ENCODE data around the gene BTRC. TPM values are rescaled to one million over a fixed set of nuclear protein-coding genes. Genes with fewer than 3 reads are reported as not detected.

Gene BTRC
- total RNA-seq, 1 donor from 2014 or later = 38.4 TPM

DNA sequence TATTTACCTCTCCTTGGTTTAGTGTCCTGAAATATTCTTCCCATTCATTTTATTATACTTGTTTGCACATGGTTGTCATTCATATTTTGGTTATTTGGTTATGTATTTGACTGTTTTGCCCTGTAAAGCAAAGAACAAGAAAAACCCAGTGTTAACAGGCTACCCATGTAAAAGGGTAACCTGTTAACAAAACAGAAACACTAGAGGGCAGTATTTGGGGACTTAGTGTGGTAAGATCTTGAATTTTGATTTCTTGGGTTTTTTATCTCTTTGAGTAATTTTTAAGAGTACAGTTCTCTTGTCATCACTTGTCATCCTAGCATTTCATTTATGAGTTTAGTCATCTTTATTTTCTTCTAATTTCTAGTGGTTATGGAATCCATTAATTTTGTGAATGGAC lies 182.8 kb downstream of the BTRC start:
- no peak overlapping the region for H3K4me3 Mint-ChIP-seq
- no peak overlapping the region for H3K27ac Mint-ChIP-seq
- H3K4me1 Mint-ChIP-seq = peaks cover 2% of the 10 kb centered on the region
- peaks cover 36% of the 10 kb centered on the region for H3K36me3 Mint-ChIP-seq
- H3K9me3 Mint-ChIP-seq = no peaks in the 10 kb centered on the region
- no peaks in the 10 kb centered on the region for H3K27me3 Mint-ChIP-seq (ENCODE audit: low read depth)
- DNase-seq (ENCODE audit: low spot score in 2 of 2, unreplicated experiment in 2 of 2) = no peak
- no peak for TF ChIP-seq CTCF (IDR thresholded peaks at IDR 0.05; ENCODE audit: unreplicated experiment)

GRCh38 chr10:101538446-101538845 lies 184.5 kb downstream of the BTRC start:
- H3K36me3 Mint-ChIP-seq = peaks cover 32% of the 10 kb centered on the region
- H3K27ac Mint-ChIP-seq = no peak overlapping the region
- H3K9me3 Mint-ChIP-seq = no peaks in the 10 kb centered on the region
- no peak for TF ChIP-seq CTCF (IDR thresholded peaks at IDR 0.05; ENCODE audit: unreplicated experiment)
- H3K27me3 Mint-ChIP-seq (ENCODE audit: low read depth) = no peaks in the 10 kb centered on the region
- no peak overlapping the region for H3K4me3 Mint-ChIP-seq
- H3K4me1 Mint-ChIP-seq = peaks cover 2% of the 10 kb centered on the region
- no peak for DNase-seq (ENCODE audit: low spot score in 2 of 2, unreplicated experiment in 2 of 2)

- Mint-ChIP-seq H3K4me1 (peaks cover 3% of the 10 kb centered on the region), H3K27me3 (ENCODE audit: low read depth) (no peaks in the 10 kb centered on the region), H3K27ac (no peak overlapping the region), H3K36me3 (peaks cover 38% of the 10 kb centered on the region), H3K9me3 (peaks cover 17% of the 10 kb centered on the region), H3K4me3 (no peak overlapping the region)
- DNase-seq (ENCODE audit: low spot score in 2 of 2, unreplicated experiment in 2 of 2) = no peak
- no peak for TF ChIP-seq CTCF (IDR thresholded peaks at IDR 0.05; ENCODE audit: unreplicated experiment)
These were observed 191.9 kb downstream of the BTRC start for GRCh38 chr10:101545898-101546297.

DNA sequence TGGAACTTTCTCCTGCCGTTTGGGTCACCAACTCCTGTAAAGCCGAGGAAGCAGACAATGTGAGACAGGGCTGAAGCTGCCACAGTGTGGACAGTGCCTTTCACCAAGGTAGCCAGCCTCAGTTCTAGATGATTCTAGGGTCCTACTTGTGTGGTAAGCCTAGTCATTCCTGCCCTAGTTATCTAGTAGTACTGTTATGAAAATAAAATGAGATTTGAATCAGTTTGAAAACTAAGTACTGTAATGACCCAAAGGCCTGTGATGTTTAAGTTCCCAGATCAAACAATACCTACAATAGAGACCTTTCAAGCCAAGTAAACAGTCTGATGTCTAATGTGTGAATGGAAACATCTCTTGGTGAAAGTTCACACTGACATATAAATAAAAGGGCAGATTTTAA lies 197.0 kb downstream of the BTRC start:
- Mint-ChIP-seq H3K4me3 (no peak overlapping the region), H3K27ac (no peak overlapping the region), H3K4me1 (peaks cover 1% of the 10 kb centered on the region), H3K9me3 (peaks cover 9% of the 10 kb centered on the region), H3K36me3 (peaks cover 49% of the 10 kb centered on the region), H3K27me3 (ENCODE audit: low read depth) (no peaks in the 10 kb centered on the region)
- DNase-seq (ENCODE audit: low spot score in 2 of 2, unreplicated experiment in 2 of 2) = no peak
- TF ChIP-seq CTCF (IDR thresholded peaks at IDR 0.05; ENCODE audit: unreplicated experiment) = no peak

DNA sequence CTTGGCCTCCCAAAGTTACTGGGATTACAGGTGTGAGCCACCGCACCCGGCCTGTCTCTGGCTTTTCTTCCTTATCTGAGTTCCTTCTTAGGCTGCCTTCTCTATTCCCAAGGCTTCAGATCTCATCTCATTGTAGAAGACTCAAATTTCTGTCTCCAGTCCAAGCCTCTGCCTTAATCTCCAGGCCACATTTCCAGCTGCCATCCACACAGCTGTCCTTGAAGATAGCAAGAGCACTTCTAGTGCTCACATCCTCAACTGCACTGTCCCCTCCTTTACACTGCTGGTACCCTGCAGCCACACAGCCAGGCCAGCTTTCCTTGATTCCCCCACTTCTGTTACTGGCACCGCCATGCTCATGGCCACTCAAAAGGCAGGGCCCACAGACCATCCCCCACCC lies 198.5 kb downstream of the BTRC start:
- no peaks in the 10 kb centered on the region for H3K27me3 Mint-ChIP-seq (ENCODE audit: low read depth)
- H3K36me3 Mint-ChIP-seq = peaks cover 41% of the 10 kb centered on the region
- no peaks in the 10 kb centered on the region for H3K4me1 Mint-ChIP-seq
- no peak overlapping the region for H3K27ac Mint-ChIP-seq
- no peak for TF ChIP-seq CTCF (IDR thresholded peaks at IDR 0.05; ENCODE audit: unreplicated experiment)
- no peak for DNase-seq (ENCODE audit: low spot score in 2 of 2, unreplicated experiment in 2 of 2)
- no peak overlapping the region for H3K4me3 Mint-ChIP-seq
- no peaks in the 10 kb centered on the region for H3K9me3 Mint-ChIP-seq

- Mint-ChIP-seq H3K36me3 (peaks cover 21% of the 10 kb centered on the region), H3K4me1 (peaks cover 17% of the 10 kb centered on the region), H3K9me3 (no peaks in the 10 kb centered on the region), H3K27ac (no peak overlapping the region), H3K27me3 (ENCODE audit: low read depth) (peaks cover 10% of the 10 kb centered on the region), H3K4me3 (no peak overlapping the region)
- no peak for DNase-seq (ENCODE audit: low spot score in 2 of 2, unreplicated experiment in 2 of 2)
- no peak for TF ChIP-seq CTCF (IDR thresholded peaks at IDR 0.05; ENCODE audit: unreplicated experiment)
These were observed 203.6 kb downstream of the BTRC start for GRCh38 chr10:101557541-101557940.

All from mesothelial cell of epicardium (in vitro differentiated cells).